HL-60 (cell line): Measurements from ENCODE around the gene FGFR2.

Experiments used
- DNase-seq, 2 experiments: peaks; one replicate each; pipeline ENCODE4 v3.0.0-alpha.2; 2010 to 2020; ENCODE audit warnings: low read depth in 1 of 2, low spot score in 1 of 2
- H3K27ac ChIP-seq: fragments of 250-450 bp; sonication (Bioruptor Pico); replicated peaks from 2 replicates; pipeline ENCODE4 v1.5.1; 2020; ENCODE audit warnings: mild to moderate bottlenecking, moderate library complexity
- H3K27me3 ChIP-seq: fragments of 250-450 bp; sonication (Bioruptor Pico); 2 replicates; pipeline ENCODE4 v1.5.1; 2021; ENCODE audit warnings: mild to moderate bottlenecking, moderate library complexity; ENCODE audit not compliant: insufficient read depth, poor library complexity, severe bottlenecking
- H3K4me3 ChIP-seq: replicated peaks from 2 replicates; pipeline ENCODE4 v1.5.1; 2011; ENCODE audit warnings: mild to moderate bottlenecking, control low read depth, low read length; ENCODE audit not compliant: insufficient read depth
- CTCF ChIP-seq: IDR thresholded peaks from one replicate; pipeline ENCODE4 v1.5.1; 2011; ENCODE audit warnings: low read length, control low read depth, inconsistent platforms; ENCODE audit not compliant: insufficient read depth
- GABPA ChIP-seq: IDR thresholded peaks from 2 replicates; pipeline ENCODE4 v1.6.1; 2012; ENCODE audit warnings: low read depth
- POLR2AphosphoS5 ChIP-seq: IDR thresholded peaks from 2 replicates; pipeline ENCODE4 v1.6.1; 2012; ENCODE audit warnings: low read depth
- REST ChIP-seq: IDR thresholded peaks from 2 replicates; pipeline ENCODE4 v1.6.1; 2012; ENCODE audit warnings: low read depth; ENCODE audit not compliant: insufficient replicate concordance
- SPI1 ChIP-seq: IDR thresholded peaks from 2 replicates; pipeline ENCODE4 v1.6.1; 2012; ENCODE audit warnings: low read depth, mild to moderate bottlenecking, borderline replicate concordance

The FGFR2 gene

GRCh38 chr10:121553511-121554264 lies 44.6 kb downstream of the FGFR2 start:
- no peak for DNase-seq
- Histone ChIP-seq H3K4me3 (no peak overlapping the region), H3K27me3 (no peaks in the 10 kb centered on the region), H3K27ac (no peak overlapping the region)
- TF ChIP-seq REST (no peak), POLR2AphosphoS5 (no peak), GABPA (no peak), SPI1 (no peak), CTCF (no peak)

- no peak for DNase-seq
These were observed 45.5 kb downstream of the FGFR2 start for GRCh38 chr10:121552746-121553145.

GRCh38 chr10:121551210-121551885 lies 46.9 kb downstream of the FGFR2 start:
- H3K4me3 ChIP-seq: no peak overlapping the region
- H3K27ac ChIP-seq: no peak overlapping the region
- no peaks in the 10 kb centered on the region for H3K27me3 ChIP-seq
- no peak for TF ChIP-seq REST
- no peak for TF ChIP-seq POLR2AphosphoS5
- TF ChIP-seq SPI1: no peak
- TF ChIP-seq GABPA: no peak
- no peak for TF ChIP-seq CTCF
- no peak for DNase-seq

More at GRCh38 chr10:121552746-121553145, 45.5 kb downstream of the FGFR2 start:
- no peak overlapping the region for H3K27ac ChIP-seq
- H3K4me3 ChIP-seq: no peak overlapping the region
- H3K27me3 ChIP-seq: no peaks in the 10 kb centered on the region
- no peak for TF ChIP-seq GABPA

GRCh38 chr10:121544301-121544869 lies 53.9 kb downstream of the FGFR2 start:
- DNase-seq: no peak
- TF ChIP-seq POLR2AphosphoS5 (no peak), GABPA (no peak), SPI1 (no peak), REST (no peak), CTCF (no peak)
- Histone ChIP-seq H3K4me3 (no peak overlapping the region), H3K27ac (no peak overlapping the region), H3K27me3 (peaks cover 3% of the 10 kb centered on the region)
